HG02938 (cell line): Measurements from ENCODE around the gene CACNB3.

Experiments
- ATAC-seq: cut with Tn5 transposase; IDR thresholded peaks from one replicate; pipeline ENCODE4 v1.9.1; 2021; ENCODE audit warnings: mild to moderate bottlenecking, moderate library complexity; ENCODE audit not compliant: unreplicated experiment

Gene CACNB3

GRCh38 chr12:48788524-48788853 lies 29.8 kb upstream of the CACNB3 start:
- no peak for ATAC-seq

GRCh38 chr12:48788854-48789775 lies 29.2 kb upstream of the CACNB3 start, which contains the start of gene ADCY6:
ADCY6 (minus strand) TSS chr12:48789089; CDS start chr12:48783434, 5,655 bp downstream.
- no peak for ATAC-seq

GRCh38 chr12:48789858-48790326 lies 28.4 kb upstream of the CACNB3 start:
- ATAC-seq, result no peak

- ATAC-seq, result no peak
Measured at GRCh38 chr12:48793696-48794095, 24.6 kb upstream of the CACNB3 start.

GRCh38 chr12:48794870-48795269 lies 23.4 kb upstream of the CACNB3 start:
- ATAC-seq, result no peak

- no peak for ATAC-seq
Measured at GRCh38 chr12:48795550-48796455, 22.5 kb upstream of the CACNB3 start.

- ATAC-seq, result no peak
Measured at GRCh38 chr12:48796976-48797375, 21.3 kb upstream of the CACNB3 start.

- ATAC-seq, result no peak
Measured at GRCh38 chr12:48800457-48800856, 17.8 kb upstream of the CACNB3 start.

GRCh38 chr12:48800971-48801370 lies 17.3 kb upstream of the CACNB3 start:
- ATAC-seq, result no peak

GRCh38 chr12:48803675-48804074 lies 14.6 kb upstream of the CACNB3 start:
- no peak for ATAC-seq

- ATAC-seq, result no peak
Measured at GRCh38 chr12:48807981-48808380, 10.3 kb upstream of the CACNB3 start.

GRCh38 chr12:48810903-48811431 lies 7.3 kb upstream of the CACNB3 start:
- no peak for ATAC-seq

GRCh38 chr12:48811437-48812090 lies 6.7 kb upstream of the CACNB3 start:
- ATAC-seq, result no peak

- ATAC-seq, result no peak
Measured at GRCh38 chr12:48812389-48812788, 5.9 kb upstream of the CACNB3 start.

GRCh38 chr12:48813465-48814261 lies 4.6 kb upstream of the CACNB3 start:
- no peak for ATAC-seq

GRCh38 chr12:48814262-48815125 lies 3.8 kb upstream of the CACNB3 start:
- ATAC-seq, result peak; percentile 76

GRCh38 chr12:48815126-48816110 lies 2.9 kb upstream of the CACNB3 start:
- no peak for ATAC-seq
